Tibial nerve (tissue), 4 donors: Measurements from ENCODE around the gene TTC38. TPM values are rescaled to one million over a fixed set of nuclear protein-coding genes. Genes with fewer than 3 reads are reported as not detected.

Source experiments
- DNase-seq, 2 donors: peaks; one replicate each; pipeline ENCODE4 v3.0.0-alpha.2; 2019; ENCODE audit warnings: low spot score in 2 of 2
- H3K27ac ChIP-seq, 4 donors: fragments of 200-600 bp; sonication (generic) in 3 of 4; one replicate each; pipeline ENCODE4 v1.5.1; 2017 to 2019; ENCODE audit warnings: mild to moderate bottlenecking in 1 of 4
- H3K27me3 ChIP-seq, 2 donors: fragments of 200-600 bp; sonication (generic) in 1 of 2; one replicate each; pipeline versions ENCODE4 v1.5.1 to v1.6.0; 2017 to 2019
- H3K36me3 ChIP-seq, 3 donors: fragments of 200-600 bp; sonication (generic); one replicate each; pipeline ENCODE4 v1.5.1; 2018 to 2019
- H3K4me1 ChIP-seq, 4 donors: fragments of 200-600 bp; sonication (generic) in 3 of 4; one replicate each; pipeline ENCODE4 v1.5.1; 2017 to 2019
- H3K4me3 ChIP-seq, 4 donors: fragments of 200-600 bp; sonication (generic) in 3 of 4; one replicate each; pipeline ENCODE4 v1.5.1; 2017 to 2019; ENCODE audit warnings: mild to moderate bottlenecking in 1 of 4, moderate library complexity in 1 of 4
- H3K9me3 ChIP-seq, 4 donors: fragments of 200-600 bp; sonication (generic) in 3 of 4; one replicate each; pipeline ENCODE4 v1.5.1; 2017 to 2019
- CTCF ChIP-seq, 5 experiments: fragments of 200-600 bp in 3 of 5; fragments of 450-650 bp in 2 of 5; sonication (generic) in 3 of 5; IDR thresholded peaks; one replicate each; pipeline ENCODE4 v1.5.1; 2016 to 2019; ENCODE audit warnings: antibody characterized with exemption in 5 of 5, mild to moderate bottlenecking in 3 of 5, moderate library complexity in 2 of 5
- EP300 ChIP-seq, 2 donors: sonication (generic); formaldehyde crosslinking; IDR thresholded peaks; one replicate each; pipeline ENCODE4 v1.6.1; 2017; ENCODE audit warnings: antibody characterized with exemption in 2 of 2, mild to moderate bottlenecking in 1 of 2
- POLR2A ChIP-seq, 2 donors: fragments of 450-650 bp; IDR thresholded peaks; one replicate each; pipeline ENCODE4 v1.6.1; 2017; ENCODE audit warnings: antibody characterized with exemption in 2 of 2, mild to moderate bottlenecking in 2 of 2, moderate library complexity in 2 of 2
- WGBS, 2 donors: methylation state at CpG; one replicate each; pipeline ENCODE4 v1.1.5; 2018; 5-methylcytosine and 5-hydroxymethylcytosine counted together
- total RNA-seq, 4 donors: library from RNA; depleted of rRNA; stranded (reverse); fragments of >200 nt; gene quantifications; one replicate each; pipeline ENCODE4 v1.1.0, GENCODE V29; 2016

The TTC38 gene
- total RNA-seq, 4 donors from 2014 or later = 63.2 to 85.2 (median 74.2) TPM

- Histone ChIP-seq H3K27me3 (no peaks in the 10 kb centered on the region), H3K4me3 (no peak overlapping the region), H3K4me1 (peaks cover 0 to 28% (median 10%) of the 10 kb centered on the region in 4 donors), H3K36me3 (peaks cover 0 to 79% (median 28%) of the 10 kb centered on the region in 3 donors), H3K27ac (no peak overlapping the region), H3K9me3 (no peaks in the 10 kb centered on the region)
- TF ChIP-seq CTCF (IDR thresholded peaks at IDR 0.05) = no peak
- TF ChIP-seq POLR2A (IDR thresholded peaks at IDR 0.05) = no peak
- no peak for TF ChIP-seq EP300 (IDR thresholded peaks at IDR 0.05)
- DNase-seq = no peak
- WGBS, 2 donors = 91 to 96% methylated on average over 8 of the region's 8 CpGs
Measured at GRCh38 chr22:46272196-46272595, 4.4 kb downstream of the TTC38 start.

GRCh38 chr22:46272762-46273431, 5.1 kb downstream of the TTC38 start:
- H3K4me1 ChIP-seq = peaks cover 0 to 25% (median 8%) of the 10 kb centered on the region in 4 donors
- no peak for DNase-seq
- no peak for TF ChIP-seq POLR2A (IDR thresholded peaks at IDR 0.05)
- TF ChIP-seq CTCF (IDR thresholded peaks at IDR 0.05) = no peak
- no peak for TF ChIP-seq EP300 (IDR thresholded peaks at IDR 0.05)

GRCh38 chr22:46273432-46274148, 5.8 kb downstream of the TTC38 start:
- Histone ChIP-seq H3K9me3 (no peaks in the 10 kb centered on the region), H3K27me3 (no peaks in the 10 kb centered on the region), H3K27ac (no peak overlapping the region), H3K36me3 (peaks cover 0 to 93% (median 29%) of the 10 kb centered on the region in 3 donors), H3K4me3 (no peak overlapping the region), H3K4me1 (peaks cover 0 to 21% (median 8%) of the 10 kb centered on the region in 4 donors)
- no peak for DNase-seq
- WGBS, 2 donors = 88 to 91% methylated on average over 11 to 12 of the region's 12 CpGs
- TF ChIP-seq POLR2A (IDR thresholded peaks at IDR 0.05) (no peak), CTCF (IDR thresholded peaks at IDR 0.05) (no peak), EP300 (IDR thresholded peaks at IDR 0.05) (no peak)

More at GRCh38 chr22:46272762-46273431, 5.1 kb downstream of the TTC38 start:
- Histone ChIP-seq H3K27ac (no peak overlapping the region), H3K27me3 (no peaks in the 10 kb centered on the region), H3K4me3 (no peak overlapping the region), H3K36me3 (peaks cover 0 to 86% (median 28%) of the 10 kb centered on the region in 3 donors), H3K9me3 (no peaks in the 10 kb centered on the region)
- 85 to 88% methylated on average over 10 to 12 of the region's 12 CpGs for WGBS, 2 donors

DNA sequence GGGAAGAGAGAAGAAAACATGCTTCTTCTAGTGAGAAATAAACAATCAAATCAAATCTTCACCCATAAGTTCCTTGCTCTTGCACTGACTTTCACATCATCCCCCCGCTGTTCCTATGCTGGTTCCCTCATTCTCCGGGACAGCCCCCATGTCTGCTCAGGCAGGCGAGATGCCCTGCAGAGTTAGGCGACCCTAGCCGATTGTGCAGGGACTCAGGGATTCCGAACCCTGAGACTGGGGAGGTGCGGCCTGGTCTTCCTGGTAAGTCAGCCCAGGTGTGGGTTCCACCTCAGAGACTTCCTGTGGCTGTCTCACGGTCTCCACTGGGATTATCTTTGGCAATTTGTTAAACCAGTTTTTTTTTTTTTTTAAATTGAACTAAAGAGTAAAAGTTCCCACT, 6.6 kb downstream of the TTC38 start:
- Histone ChIP-seq H3K9me3 (no peaks in the 10 kb centered on the region), H3K36me3 (peaks cover 0 to 95% (median 35%) of the 10 kb centered on the region in 3 donors), H3K4me1 (peaks cover 0 to 13% (median 2%) of the 10 kb centered on the region in 4 donors), H3K27me3 (no peaks in the 10 kb centered on the region), H3K27ac (no peak overlapping the region), H3K4me3 (no peak overlapping the region)
- no peak for DNase-seq
- 93 to 96% methylated on average over 8 of the region's 8 CpGs for WGBS, 2 donors
- no peak for TF ChIP-seq CTCF (IDR thresholded peaks at IDR 0.05)
- TF ChIP-seq POLR2A (IDR thresholded peaks at IDR 0.05) = no peak
- no peak for TF ChIP-seq EP300 (IDR thresholded peaks at IDR 0.05)
